Panc1 (cell line): ENCODE data around the gene HHAT. TPM values are rescaled to one million over a fixed set of nuclear protein-coding genes. Genes with fewer than 3 reads are reported as not detected.

ENCODE experiments used
- ATAC-seq: fragments of 200-7000 bp; cut with Tn5 transposase; 2 replicates; pipeline ENCODE4 v1.9.1; 2020; ENCODE audit warnings: mild to moderate bottlenecking, moderate library complexity
- BruUV-seq: library from RNA; stranded (reverse); fragments of 400-500 nt; replicated peaks from 2 replicates; lab custom pipeline; 2021; lab: Mats Ljungman, UMichigan
- CTCF ChIA-PET: fragments of 300-600 bp; sonication (Branson Sonifier 250); formaldehyde crosslinking; loops from one replicate; lab custom pipeline; 2022; ENCODE audit warnings: antibody characterized with exemption; lab: Charles Lee
- POLR2A ChIA-PET: fragments of 300-600 bp; sonication (Branson Sonifier 250); formaldehyde crosslinking; loops from one replicate; lab custom pipeline; 2022; ENCODE audit warnings: antibody characterized with exemption; lab: Charles Lee
- DNase-seq: peaks from one replicate; pipeline ENCODE4 v3.0.0-alpha.2; 2010; ENCODE audit warnings: low read depth, low spot score
- H3K27ac ChIP-seq: 2 replicates; pipeline ENCODE4 v1.5.1; 2011; ENCODE audit warnings: mild to moderate bottlenecking, low read length, inconsistent platforms
- H3K27me3 ChIP-seq: fragments of 200-500 bp; sonication (Bioruptor generic); 2 replicates; pipeline ENCODE4 v1.6.0; 2014; ENCODE audit warnings: low read length, inconsistent platforms; ENCODE audit not compliant: control insufficient read depth, insufficient read depth
- H3K36me3 ChIP-seq: fragments of 200-500 bp; sonication (Bioruptor generic); 2 replicates; pipeline ENCODE4 v1.5.1; 2014; ENCODE audit warnings: inconsistent platforms, mild to moderate bottlenecking, low read length, moderate library complexity; ENCODE audit not compliant: control insufficient read depth, insufficient read depth
- H3K4me1 ChIP-seq: 2 replicates; pipeline ENCODE4 v1.5.1; 2011; ENCODE audit warnings: inconsistent platforms, mild to moderate bottlenecking, low read length, moderate library complexity; ENCODE audit not compliant: control insufficient read depth, insufficient read depth
- H3K4me3 ChIP-seq, 2 experiments: 2 replicates each; pipeline ENCODE4 v1.5.1; 2011 to 2012; ENCODE audit warnings: low read depth in 2 of 2, low read length in 2 of 2, mild to moderate bottlenecking in 2 of 2, inconsistent platforms in 1 of 2, moderate library complexity in 1 of 2
- H3K9me3 ChIP-seq: fragments of 200-500 bp; sonication (Bioruptor generic); 2 replicates; pipeline ENCODE4 v1.5.1; 2014; ENCODE audit warnings: low read depth, mild to moderate bottlenecking, inconsistent platforms, low read length, moderate library complexity; ENCODE audit not compliant: control insufficient read depth, insufficient read depth
- POLR2AphosphoS5 ChIP-seq: IDR thresholded peaks from 2 replicates; pipeline ENCODE4 v1.6.1; 2012; ENCODE audit warnings: mild to moderate bottlenecking, low read depth, low read length, moderate library complexity
- SIN3A ChIP-seq: IDR thresholded peaks from 2 replicates; pipeline ENCODE4 v1.6.1; 2012; ENCODE audit warnings: low read depth, mild to moderate bottlenecking, low read length, moderate library complexity, borderline replicate concordance; ENCODE audit not compliant: insufficient read depth
- TCF7L2 ChIP-seq: IDR thresholded peaks from 2 replicates; pipeline ENCODE4 v1.6.1; 2011; ENCODE audit warnings: mild to moderate bottlenecking, low read depth, low read length, inconsistent platforms
- in situ Hi-C: cut with HindIII; loops from 2 replicates; pipeline ENCODE4 v1.10.0; 2016; ENCODE audit warnings: low sequenced_read_pairs, low pct_unique_long_range_greater_than_20kb
- intact Hi-C: fragments of 100-400 bp; cut with micrococcal nuclease; formaldehyde crosslinking; loops from one replicate; pipeline ENCODE4 v1.10.0; 2022; ENCODE audit not compliant: unreplicated experiment
- total RNA-seq: library from RNA; stranded (reverse); gene quantifications from one replicate; pipeline ENCODE4 v1.2.1, GENCODE V29; 2021; ENCODE audit not compliant: unreplicated experiment
- TF ChIP-seq, protein P1 (sequence below): fragments of 450-650 bp; IDR thresholded peaks from 2 replicates; pipeline ENCODE4 v1.5.1; 2017; ENCODE audit warnings: mild to moderate bottlenecking
- TF ChIP-seq, protein P2 (sequence below), 2 experiments: IDR thresholded peaks; 2 replicates each; pipeline ENCODE4 v1.6.1; 2011 to 2012; ENCODE audit warnings: low read depth in 2 of 2, control low read depth in 1 of 2, low read length in 1 of 2, mild to moderate bottlenecking in 1 of 2, moderate library complexity in 1 of 2; ENCODE audit not compliant: insufficient read depth in 1 of 2

The HHAT gene
- total RNA-seq, 1 experiment from 2014 or later: 2.3 TPM

DNA sequence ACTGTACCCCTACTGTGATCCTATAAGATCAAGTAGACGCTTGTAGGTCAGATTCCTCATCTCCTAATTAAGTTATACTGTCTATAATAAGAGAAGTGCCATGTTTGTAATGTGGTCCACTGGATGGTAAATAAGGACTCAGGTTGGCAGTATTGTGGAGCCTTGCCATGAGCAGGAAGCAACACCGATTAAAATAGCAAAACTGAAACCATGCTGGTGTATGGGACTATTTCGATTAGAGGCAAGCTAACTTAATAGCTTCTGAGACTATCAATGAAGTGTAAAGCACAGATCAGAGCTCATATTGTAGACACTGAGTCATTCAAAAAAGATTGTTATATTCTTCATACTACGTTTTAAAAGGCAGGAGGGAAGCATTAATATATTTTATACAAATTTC is 348.8 kb downstream of the HHAT start:
- no peak for ATAC-seq
- Histone ChIP-seq H3K4me1 (no peaks in the 10 kb centered on the region), H3K9me3 (no peaks in the 10 kb centered on the region), H3K27ac (no peak overlapping the region), H3K36me3 (no peaks in the 10 kb centered on the region), H3K4me3 (no peak overlapping the region), H3K27me3 (no peaks in the 10 kb centered on the region)
- CTCF ChIA-PET: no interaction called here
- POLR2A ChIA-PET: no interaction called here
- intact Hi-C loops (no loop called here), in situ Hi-C loops (no loop called here)
- no TSS peak for BruUV-seq
- no peak for DNase-seq
- TF ChIP-seq TCF7L2 (no peak), POLR2AphosphoS5 (no peak)
- TF ChIP-seq, protein P1, sequence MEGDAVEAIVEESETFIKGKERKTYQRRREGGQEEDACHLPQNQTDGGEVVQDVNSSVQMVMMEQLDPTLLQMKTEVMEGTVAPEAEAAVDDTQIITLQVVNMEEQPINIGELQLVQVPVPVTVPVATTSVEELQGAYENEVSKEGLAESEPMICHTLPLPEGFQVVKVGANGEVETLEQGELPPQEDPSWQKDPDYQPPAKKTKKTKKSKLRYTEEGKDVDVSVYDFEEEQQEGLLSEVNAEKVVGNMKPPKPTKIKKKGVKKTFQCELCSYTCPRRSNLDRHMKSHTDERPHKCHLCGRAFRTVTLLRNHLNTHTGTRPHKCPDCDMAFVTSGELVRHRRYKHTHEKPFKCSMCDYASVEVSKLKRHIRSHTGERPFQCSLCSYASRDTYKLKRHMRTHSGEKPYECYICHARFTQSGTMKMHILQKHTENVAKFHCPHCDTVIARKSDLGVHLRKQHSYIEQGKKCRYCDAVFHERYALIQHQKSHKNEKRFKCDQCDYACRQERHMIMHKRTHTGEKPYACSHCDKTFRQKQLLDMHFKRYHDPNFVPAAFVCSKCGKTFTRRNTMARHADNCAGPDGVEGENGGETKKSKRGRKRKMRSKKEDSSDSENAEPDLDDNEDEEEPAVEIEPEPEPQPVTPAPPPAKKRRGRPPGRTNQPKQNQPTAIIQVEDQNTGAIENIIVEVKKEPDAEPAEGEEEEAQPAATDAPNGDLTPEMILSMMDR: no peak
- TF ChIP-seq, protein P2, sequence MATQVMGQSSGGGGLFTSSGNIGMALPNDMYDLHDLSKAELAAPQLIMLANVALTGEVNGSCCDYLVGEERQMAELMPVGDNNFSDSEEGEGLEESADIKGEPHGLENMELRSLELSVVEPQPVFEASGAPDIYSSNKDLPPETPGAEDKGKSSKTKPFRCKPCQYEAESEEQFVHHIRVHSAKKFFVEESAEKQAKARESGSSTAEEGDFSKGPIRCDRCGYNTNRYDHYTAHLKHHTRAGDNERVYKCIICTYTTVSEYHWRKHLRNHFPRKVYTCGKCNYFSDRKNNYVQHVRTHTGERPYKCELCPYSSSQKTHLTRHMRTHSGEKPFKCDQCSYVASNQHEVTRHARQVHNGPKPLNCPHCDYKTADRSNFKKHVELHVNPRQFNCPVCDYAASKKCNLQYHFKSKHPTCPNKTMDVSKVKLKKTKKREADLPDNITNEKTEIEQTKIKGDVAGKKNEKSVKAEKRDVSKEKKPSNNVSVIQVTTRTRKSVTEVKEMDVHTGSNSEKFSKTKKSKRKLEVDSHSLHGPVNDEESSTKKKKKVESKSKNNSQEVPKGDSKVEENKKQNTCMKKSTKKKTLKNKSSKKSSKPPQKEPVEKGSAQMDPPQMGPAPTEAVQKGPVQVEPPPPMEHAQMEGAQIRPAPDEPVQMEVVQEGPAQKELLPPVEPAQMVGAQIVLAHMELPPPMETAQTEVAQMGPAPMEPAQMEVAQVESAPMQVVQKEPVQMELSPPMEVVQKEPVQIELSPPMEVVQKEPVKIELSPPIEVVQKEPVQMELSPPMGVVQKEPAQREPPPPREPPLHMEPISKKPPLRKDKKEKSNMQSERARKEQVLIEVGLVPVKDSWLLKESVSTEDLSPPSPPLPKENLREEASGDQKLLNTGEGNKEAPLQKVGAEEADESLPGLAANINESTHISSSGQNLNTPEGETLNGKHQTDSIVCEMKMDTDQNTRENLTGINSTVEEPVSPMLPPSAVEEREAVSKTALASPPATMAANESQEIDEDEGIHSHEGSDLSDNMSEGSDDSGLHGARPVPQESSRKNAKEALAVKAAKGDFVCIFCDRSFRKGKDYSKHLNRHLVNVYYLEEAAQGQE (IDR thresholded peaks at IDR 0.05; ENCODE audit: insufficient read depth in 1 of 2, low read depth in 2 of 2, low read length in 1 of 2): no peak

DNA sequence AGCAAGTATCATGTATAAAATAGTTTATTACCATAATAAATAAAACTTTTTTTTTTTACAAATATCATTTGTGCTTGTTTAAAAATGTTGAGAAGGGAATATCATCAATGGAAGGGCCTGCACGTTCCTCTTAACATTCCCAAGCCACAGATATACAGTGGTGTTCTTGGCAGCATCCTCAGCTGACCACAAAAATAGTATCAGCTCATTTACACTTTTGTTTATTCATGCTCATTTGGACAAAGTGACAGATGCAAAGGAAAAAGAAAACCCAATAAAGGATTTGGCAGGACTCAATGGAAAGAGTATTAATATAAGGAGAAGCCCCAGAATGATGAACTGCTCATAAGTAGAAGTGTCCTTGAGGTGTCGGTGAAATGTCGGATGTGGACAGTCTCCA is 349.6 kb downstream of the HHAT start:
- intact Hi-C loops (no loop called here), in situ Hi-C loops (no loop called here)
- H3K36me3 ChIP-seq: no peaks in the 10 kb centered on the region
- no peaks in the 10 kb centered on the region for H3K4me1 ChIP-seq
- H3K27me3 ChIP-seq: no peaks in the 10 kb centered on the region
- no peak for ATAC-seq
- TF ChIP-seq SIN3A (no peak), POLR2AphosphoS5 (no peak), TCF7L2 (no peak)
- TF ChIP-seq, protein P2 (IDR thresholded peaks at IDR 0.05; ENCODE audit: insufficient read depth in 1 of 2, low read depth in 2 of 2, low read length in 1 of 2): no peak
- TF ChIP-seq, protein P1: no peak
- no peak overlapping the region for H3K4me3 ChIP-seq
- CTCF ChIA-PET: no interaction called here
- BruUV-seq: no TSS peak
- POLR2A ChIA-PET: no interaction called here
- no peak overlapping the region for H3K27ac ChIP-seq
- H3K9me3 ChIP-seq: no peaks in the 10 kb centered on the region
- no peak for DNase-seq
